HCT116 (cell line): Measurements from ENCODE around the gene LMOD3.

Experiments used
- EZH2 ChIP-seq: fragments of 200-600 bp; sonication (generic); IDR thresholded peaks from 2 replicates; pipeline ENCODE4 v1.6.1; 2017; ENCODE audit warnings: antibody characterized with exemption, mixed run types
- FOSL1 ChIP-seq: IDR thresholded peaks from 2 replicates; pipeline ENCODE4 v1.6.1; 2012; ENCODE audit warnings: low read depth
- RAD21 ChIP-seq: IDR thresholded peaks from 2 replicates; pipeline ENCODE4 v1.6.1; 2012; ENCODE audit warnings: low read depth, mild to moderate bottlenecking
- SP1 ChIP-seq: IDR thresholded peaks from 2 replicates; pipeline ENCODE4 v1.6.1; 2012; ENCODE audit warnings: low read depth
- TF ChIP-seq, protein P1 (sequence below), 3 experiments: fragments of 200-600 bp in 1 of 3; sonication (generic) in 1 of 3; IDR thresholded peaks in 2 of 3; conservative IDR thresholded peaks in 1 of 3; 2 replicates each; pipeline ENCODE4 v1.5.1; 2012 to 2017; ENCODE audit warnings: low read depth in 2 of 3, low read length in 2 of 3, antibody characterized with exemption in 1 of 3, borderline replicate concordance in 1 of 3, control low read depth in 1 of 3, mild to moderate bottlenecking in 1 of 3, mixed read lengths in 1 of 3, mixed run types in 1 of 3, moderate library complexity in 1 of 3; ENCODE audit not compliant: insufficient read depth in 1 of 3
- TF ChIP-seq, protein P2 (sequence below): IDR thresholded peaks from 2 replicates; pipeline ENCODE4 v1.6.1; 2012; ENCODE audit warnings: low read depth

DNA sequence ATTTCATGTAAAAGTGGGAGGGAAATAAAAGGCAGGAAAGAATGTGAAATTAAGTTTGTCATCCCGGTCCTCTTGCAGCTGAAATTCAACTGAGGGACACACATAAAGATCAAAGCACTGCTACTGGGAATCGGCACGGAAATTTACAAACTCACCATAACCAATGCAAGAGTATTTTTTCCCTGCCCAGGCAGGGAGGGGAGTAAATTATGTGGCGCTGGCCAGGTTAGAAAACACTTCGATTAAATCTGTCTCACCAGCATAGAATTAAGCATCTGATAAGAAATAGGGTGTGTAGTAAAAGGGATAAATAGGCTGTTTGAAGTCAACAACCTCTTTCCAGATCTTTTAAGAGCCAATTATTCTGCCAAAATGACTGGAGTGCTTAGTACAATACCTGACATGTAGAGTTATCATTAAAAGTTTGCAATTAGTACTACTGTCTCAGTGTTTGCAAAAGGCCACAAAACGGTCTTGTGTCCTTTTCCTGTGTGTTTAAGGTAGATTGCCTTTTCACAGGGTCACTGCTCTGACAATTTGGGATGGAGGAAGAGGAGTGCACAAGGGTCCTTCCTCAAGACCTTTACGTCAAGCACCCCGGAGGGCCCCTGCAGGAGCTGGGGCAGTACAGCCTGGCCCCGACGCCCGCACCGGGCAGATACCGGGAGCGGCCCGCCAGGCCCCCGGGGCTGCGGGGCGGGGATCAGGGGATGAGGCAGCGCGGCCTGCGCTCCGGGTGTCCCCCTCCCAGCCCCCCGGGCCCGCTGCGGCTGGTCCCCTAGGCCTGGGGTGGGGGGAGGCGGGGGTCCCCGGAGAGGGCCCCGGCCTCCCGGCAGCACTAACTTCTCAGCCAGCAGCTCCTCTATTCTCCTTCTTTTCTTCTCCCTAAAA, 42.9 kb downstream of the LMOD3 start:
- TF ChIP-seq, protein P1, sequence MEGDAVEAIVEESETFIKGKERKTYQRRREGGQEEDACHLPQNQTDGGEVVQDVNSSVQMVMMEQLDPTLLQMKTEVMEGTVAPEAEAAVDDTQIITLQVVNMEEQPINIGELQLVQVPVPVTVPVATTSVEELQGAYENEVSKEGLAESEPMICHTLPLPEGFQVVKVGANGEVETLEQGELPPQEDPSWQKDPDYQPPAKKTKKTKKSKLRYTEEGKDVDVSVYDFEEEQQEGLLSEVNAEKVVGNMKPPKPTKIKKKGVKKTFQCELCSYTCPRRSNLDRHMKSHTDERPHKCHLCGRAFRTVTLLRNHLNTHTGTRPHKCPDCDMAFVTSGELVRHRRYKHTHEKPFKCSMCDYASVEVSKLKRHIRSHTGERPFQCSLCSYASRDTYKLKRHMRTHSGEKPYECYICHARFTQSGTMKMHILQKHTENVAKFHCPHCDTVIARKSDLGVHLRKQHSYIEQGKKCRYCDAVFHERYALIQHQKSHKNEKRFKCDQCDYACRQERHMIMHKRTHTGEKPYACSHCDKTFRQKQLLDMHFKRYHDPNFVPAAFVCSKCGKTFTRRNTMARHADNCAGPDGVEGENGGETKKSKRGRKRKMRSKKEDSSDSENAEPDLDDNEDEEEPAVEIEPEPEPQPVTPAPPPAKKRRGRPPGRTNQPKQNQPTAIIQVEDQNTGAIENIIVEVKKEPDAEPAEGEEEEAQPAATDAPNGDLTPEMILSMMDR (IDR thresholded peaks at IDR 0.05 in 2 of 3, conservative IDR thresholded peaks at IDR 0.05 in 1 of 3; ENCODE audit: borderline replicate concordance in 1 of 3, insufficient read depth in 1 of 3, low read depth in 2 of 3, low read length in 2 of 3), result no peak
- TF ChIP-seq FOSL1, result no peak
- no peak for TF ChIP-seq RAD21
- no peak for TF ChIP-seq SP1
- TF ChIP-seq, protein P2, sequence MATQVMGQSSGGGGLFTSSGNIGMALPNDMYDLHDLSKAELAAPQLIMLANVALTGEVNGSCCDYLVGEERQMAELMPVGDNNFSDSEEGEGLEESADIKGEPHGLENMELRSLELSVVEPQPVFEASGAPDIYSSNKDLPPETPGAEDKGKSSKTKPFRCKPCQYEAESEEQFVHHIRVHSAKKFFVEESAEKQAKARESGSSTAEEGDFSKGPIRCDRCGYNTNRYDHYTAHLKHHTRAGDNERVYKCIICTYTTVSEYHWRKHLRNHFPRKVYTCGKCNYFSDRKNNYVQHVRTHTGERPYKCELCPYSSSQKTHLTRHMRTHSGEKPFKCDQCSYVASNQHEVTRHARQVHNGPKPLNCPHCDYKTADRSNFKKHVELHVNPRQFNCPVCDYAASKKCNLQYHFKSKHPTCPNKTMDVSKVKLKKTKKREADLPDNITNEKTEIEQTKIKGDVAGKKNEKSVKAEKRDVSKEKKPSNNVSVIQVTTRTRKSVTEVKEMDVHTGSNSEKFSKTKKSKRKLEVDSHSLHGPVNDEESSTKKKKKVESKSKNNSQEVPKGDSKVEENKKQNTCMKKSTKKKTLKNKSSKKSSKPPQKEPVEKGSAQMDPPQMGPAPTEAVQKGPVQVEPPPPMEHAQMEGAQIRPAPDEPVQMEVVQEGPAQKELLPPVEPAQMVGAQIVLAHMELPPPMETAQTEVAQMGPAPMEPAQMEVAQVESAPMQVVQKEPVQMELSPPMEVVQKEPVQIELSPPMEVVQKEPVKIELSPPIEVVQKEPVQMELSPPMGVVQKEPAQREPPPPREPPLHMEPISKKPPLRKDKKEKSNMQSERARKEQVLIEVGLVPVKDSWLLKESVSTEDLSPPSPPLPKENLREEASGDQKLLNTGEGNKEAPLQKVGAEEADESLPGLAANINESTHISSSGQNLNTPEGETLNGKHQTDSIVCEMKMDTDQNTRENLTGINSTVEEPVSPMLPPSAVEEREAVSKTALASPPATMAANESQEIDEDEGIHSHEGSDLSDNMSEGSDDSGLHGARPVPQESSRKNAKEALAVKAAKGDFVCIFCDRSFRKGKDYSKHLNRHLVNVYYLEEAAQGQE, result no peak
- TF ChIP-seq EZH2, result no peak
